GM18861 (cell line): ENCODE results near the gene DNAJC28.
"Not testable (repeated sequence)": the region's sequence is repeated elsewhere in the genome, so short reads cannot be mapped to it uniquely, and the experiment has no call there.

ENCODE experiments used
- ATAC-seq: cut with Tn5 transposase; IDR thresholded peaks from one replicate; pipeline ENCODE4 v1.9.1; 2021; ENCODE audit not compliant: unreplicated experiment

Gene DNAJC28, protein sequence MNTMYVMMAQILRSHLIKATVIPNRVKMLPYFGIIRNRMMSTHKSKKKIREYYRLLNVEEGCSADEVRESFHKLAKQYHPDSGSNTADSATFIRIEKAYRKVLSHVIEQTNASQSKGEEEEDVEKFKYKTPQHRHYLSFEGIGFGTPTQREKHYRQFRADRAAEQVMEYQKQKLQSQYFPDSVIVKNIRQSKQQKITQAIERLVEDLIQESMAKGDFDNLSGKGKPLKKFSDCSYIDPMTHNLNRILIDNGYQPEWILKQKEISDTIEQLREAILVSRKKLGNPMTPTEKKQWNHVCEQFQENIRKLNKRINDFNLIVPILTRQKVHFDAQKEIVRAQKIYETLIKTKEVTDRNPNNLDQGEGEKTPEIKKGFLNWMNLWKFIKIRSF

DNA sequence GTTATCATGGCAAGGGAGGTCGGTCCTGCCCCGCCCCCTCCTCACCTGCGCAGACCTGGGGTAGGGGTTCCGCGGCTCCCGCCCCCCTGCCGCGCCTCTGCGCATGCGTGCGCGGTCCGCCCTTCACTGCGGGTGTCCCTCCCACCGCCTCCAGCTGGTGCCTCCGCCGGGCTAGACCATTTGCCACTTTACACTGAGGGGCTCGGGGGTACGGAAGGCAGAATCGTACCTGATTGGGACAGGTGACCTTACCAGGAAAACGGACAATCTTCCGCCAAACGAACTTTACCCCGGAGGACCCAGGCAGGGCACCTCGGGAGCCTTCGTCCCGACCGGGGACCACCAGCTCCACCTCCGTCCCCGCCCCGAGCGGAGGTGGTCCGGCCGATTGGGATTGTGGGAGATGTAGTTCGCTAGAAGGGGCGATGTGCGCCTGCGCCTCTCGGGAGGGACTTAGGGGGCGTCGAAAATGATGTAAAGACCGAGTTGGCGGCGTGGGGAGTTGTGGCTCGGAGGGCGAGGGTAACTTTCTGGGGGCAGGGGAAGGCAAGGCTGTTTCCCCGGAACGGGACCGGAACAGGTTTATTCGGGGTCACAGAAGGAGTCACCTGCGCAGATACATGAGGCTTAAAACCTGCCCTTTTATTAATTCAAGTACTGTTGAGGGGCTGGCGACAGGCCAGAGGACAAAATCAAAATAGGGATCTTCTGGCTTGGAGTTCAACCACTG, at the start of gene DNAJC28:
TSS of gene DNAJC28 (minus strand) at position 344 of the 730 bp plus-strand sequence. CDS start 2,323 bp downstream, outside the sequence.
- ATAC-seq, result peak; percentile 95

DNA sequence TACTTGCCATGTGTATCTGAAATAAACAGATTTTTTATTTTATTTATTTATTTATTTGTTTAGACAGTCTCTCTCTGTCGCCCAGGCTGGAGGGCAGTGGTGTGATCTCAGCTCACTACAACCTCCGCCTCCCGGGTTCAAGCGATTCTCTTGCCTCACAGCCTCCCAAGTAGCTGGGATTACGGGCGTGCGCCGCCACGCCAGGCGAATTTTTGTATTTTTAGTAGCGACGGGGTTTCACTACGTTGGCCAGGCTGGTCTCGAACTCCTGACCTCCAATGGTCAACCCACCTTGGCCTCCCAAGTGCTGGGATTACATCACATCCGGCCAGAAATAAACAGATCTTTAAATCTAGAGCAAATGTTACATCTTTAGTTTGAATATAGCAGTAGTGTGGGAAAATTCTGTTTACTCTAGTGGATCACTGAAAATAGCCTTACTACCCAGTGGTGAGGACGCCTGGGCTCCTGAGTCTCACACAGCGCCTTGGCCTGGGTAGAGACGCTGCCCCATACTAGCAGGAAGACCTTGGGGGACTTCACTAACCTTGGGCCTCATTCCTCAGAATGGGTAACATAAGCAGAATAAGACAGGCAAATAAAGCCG, 49.7 kb upstream of the DNAJC28 start:
- ATAC-seq, result no peak

DNA sequence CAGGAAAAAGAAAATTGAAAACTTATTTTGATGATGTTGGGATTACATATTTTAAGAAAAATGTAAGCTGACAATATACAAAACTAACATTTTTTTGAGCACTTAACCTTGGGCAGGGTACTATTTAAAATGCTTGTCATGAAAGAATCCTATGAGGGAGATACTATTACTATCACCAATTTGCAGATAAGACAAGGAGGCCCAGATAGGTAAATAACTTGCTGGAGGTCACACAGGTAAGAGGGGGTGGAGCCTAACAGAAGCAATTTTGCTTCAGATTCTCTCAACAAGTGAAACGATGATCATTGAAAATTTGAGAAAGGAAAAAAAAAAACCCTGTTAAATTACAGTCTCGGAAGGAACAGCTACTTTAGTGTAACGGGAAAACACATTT, 49.2 kb upstream of the DNAJC28 start:
- no peak for ATAC-seq

DNA sequence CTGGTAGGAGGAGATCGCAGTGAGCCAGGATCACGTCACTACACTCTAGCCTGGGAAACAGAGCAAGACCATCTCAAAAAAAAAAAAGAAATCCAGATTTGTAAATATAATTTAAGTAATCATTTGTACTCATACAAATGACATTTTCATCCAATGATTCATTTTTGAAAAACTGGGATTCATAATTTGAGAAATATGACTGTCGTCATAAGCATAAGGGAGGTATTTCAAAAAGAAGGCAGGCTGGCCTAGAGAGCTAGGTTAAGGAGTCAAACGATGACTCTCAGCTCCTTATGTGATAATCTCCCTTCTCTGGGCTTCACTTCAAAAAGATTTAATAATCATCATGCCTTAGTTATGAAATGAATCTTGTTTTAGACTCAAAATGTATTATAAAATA, 48.1 kb upstream of the DNAJC28 start:
- no peak for ATAC-seq

DNA sequence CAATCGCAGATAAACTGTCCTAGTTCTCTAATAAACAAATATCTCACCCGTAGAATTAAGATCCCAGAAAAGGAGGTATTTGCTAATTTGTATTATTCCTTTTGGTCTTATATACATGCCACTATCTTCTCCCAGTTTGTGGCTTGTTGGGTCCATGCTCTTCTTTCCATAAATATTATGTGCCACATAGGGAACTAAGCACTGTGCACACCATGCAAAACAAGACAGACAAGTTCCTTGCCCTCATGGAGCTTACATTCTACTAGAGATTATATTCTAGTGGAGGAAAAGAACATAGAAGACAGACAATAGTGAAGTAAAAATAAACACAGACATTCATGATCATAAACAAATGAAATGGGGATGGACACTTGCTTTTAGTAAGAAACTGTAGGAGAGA, 45.7 kb upstream of the DNAJC28 start:
- ATAC-seq, result no peak

DNA sequence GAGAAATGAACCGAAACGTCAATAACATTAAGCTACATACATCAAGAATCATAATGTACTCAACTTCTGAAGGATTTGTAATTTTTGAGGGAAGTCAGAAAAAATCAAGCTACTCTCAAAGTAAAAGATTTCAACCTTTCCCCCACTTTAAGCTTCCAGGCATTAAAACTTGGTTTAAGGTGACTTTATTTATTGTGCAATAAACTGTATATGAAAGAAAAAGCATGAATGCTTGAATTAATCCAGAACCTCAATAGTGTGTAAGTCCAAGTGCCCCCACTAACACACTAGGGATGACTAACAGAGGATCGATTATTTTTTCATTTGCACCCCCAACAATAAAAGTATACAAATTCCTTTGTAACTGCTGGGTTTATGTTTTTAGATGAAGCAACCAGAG, 39.5 kb upstream of the DNAJC28 start:
- ATAC-seq, result no peak

DNA sequence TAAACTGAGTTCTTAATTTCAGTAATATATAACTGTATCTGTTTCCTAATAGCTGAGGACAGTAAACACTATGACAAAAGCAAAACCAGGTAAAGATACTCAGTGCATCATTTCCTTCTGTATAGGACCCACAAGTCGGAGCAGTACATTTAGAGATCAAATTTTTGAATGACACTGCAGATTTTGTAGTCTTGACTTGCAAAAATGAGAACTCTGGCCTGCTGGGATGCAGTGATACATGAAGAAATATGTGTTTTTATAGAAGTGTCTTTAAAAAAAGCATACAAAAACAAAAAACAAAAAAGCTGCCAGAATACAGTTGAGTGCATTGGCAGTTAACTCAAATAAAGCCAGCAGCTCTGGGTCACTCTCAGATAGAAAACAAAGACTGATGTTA, 31.4 kb upstream of the DNAJC28 start:
- no peak for ATAC-seq

DNA sequence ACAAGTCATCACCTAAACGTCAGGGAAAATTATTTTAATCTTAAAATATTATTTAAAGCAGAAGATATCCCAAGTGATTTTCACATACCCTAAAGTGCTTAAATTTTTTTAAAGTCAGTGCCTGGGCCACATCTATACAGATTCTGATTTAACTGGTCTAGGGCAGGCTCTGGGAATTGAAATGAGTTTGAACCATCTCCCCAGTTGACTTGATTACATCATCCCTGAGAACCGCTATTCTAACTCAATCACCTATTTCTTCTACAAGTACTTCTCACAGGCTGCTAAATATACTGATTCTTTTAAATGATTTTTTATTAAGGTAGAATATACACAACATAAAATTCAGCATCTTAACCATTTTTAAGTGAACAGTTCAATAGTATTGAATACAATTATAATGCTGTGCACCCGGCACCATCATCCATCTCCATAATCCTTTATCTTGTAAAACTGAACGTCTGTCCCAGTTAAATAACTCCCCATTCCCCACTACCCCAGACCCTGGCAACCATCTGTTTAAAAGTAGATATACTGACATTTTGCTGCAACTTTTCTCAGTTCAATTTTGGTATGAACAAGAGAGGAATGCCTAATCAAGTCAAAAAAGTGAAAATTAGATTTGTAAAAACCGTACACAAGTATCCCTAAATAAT, 30.9 kb upstream of the DNAJC28 start:
- no peak for ATAC-seq

DNA sequence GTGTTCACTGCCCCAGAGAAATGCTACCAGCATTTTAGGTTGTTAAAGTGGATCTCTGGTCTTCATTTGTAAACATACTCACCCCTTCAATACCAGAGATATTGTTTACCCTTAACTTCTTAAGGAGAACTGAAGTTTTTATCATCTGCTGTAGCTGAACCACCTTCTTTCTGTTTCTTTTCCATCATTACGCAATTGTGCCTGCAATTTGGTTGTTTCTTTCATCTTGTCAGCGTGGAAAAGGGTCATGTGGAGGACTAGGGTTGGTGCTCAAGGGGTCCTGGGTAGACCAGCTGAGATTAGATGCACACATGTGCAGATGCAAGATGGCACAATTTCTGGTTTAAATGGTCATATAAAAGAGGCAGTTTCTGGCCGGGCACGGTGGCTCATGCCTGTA, 27.4 kb upstream of the DNAJC28 start:
- no peak for ATAC-seq

DNA sequence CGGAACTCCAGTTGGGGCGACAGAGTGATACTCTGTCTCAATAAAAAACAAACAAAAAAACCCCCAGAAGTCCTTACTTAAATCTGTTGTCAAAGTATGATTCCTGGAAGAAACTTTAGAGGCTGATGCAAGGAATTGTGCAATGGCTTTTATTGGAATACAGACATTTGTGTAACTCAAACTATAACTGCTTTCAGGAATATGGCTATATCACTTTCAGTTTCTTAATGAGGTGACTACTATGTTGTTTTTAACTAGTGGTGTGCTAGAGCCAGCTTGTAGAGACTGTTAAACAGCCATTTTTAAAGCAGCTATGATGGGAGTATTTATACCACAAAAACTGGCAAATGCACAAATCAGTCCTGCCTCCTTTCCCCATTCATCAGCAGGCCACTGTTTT, 22.7 kb upstream of the DNAJC28 start:
- ATAC-seq, result no peak

DNA sequence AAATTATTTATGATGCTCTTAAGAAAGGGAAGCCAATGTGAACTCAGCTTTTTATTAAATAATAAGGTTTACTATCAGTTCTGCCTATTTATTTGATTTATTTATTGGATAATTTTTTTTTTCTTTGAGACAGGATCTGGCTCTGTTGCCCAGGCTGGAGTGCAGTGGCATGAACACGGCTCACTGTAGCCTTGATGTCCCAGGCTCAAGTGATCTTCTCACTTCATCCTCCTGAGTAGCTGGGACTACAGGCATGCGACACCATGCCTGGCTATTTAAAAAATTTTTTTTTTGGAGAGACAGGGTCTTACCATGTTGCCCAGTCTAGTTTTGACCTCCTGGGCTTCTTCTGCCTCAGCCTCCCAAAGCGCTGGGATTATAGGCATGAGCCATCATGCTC, 21.0 kb upstream of the DNAJC28 start:
- no peak for ATAC-seq

DNA sequence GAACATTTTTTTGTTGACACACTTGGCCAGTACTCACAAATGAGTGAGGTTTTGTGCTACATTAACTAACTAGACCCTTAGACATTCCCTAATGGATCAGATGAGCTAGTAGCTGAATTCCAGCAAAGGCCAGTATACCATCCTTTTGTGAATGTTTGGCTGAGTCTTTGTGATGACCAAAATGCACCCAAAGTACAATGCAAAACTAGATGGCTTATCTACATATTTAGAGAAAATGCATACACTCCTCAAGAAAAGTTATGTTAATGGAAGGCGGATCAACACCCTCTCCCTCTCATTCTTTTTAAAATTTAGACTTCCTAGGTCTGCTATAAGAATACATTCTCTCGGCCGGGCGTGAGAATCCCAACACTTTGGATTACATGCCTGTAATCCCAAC, 20.1 kb upstream of the DNAJC28 start:
- ATAC-seq, result no peak

DNA sequence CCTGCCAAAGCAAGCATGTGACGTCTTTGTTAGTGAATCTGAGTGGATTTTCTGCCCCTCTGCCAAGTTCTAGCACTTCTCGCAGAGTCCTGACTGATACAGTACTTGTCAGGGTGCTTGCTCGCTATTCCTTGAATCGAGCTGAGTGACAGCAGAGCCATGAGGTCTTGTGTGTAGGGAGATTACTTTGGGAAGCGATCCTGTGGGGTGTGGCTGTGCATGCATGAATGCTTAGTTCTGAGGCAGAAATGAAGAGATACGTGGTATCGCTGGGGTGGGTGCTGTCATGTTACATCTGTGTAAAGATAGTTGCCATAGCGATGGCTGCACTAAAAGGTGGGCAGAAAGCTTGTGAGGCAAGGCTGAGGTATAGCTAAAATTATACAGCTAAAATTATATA, 19.3 kb upstream of the DNAJC28 start:
- ATAC-seq, result no peak

DNA sequence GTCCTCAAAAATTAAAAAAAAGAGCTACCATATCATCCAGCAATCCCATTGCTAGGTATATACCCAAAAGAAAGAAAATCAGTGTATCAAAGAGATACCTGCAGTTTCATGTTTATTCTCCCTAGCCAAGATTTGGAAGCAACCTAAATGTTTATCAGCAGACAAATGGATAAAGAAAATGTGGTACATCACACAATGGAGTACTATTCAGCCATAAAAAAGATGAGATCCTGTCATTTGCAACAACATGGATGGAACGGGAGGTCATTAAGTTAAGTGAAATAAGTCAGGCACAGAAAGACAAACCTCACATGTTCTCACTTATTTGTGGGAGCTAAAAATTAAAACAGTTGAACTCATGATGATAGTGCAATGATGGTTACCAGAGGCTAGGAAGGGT, 15.5 kb upstream of the DNAJC28 start:
- not testable (repeated sequence) for ATAC-seq

DNA sequence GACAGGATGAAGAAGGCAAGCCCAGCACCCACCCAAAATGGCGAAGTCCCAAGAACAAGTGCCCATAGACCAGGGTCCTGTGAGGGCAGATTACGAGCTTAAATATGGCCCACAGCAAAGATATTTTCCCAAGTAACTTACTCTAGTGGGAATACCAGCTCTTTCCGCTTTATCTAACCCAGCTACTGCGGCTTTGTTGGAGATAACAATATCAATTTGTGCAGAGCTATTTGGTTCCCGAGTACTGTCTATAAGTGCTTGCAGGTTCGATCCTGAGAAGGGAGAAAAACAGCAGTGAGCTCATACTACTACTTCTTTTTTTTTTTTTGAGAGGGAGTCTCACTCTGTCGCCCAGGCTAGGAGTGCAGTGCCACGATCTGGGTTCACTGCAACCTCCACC, 14.3 kb upstream of the DNAJC28 start:
- no peak for ATAC-seq

DNA sequence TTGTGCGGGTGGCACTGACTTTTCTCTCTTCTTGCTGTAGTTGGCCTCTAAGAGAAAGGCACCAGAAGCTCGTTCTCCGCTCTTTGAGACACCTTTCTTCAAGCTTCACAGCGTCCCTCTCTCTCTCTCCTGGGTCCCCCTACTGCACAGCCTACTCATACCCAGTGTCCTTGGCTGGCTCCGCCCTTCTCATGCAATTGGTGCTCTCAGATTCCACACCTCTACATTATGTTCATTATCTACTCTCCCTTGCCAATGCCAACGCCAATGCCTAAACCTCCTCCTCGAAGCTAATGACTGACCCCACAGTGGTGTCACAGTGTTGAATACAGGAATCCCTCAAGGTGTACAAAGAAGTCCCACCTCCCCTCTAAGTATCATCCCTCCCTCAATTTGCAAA, 4.8 kb upstream of the DNAJC28 start:
- ATAC-seq, result no peak

DNA sequence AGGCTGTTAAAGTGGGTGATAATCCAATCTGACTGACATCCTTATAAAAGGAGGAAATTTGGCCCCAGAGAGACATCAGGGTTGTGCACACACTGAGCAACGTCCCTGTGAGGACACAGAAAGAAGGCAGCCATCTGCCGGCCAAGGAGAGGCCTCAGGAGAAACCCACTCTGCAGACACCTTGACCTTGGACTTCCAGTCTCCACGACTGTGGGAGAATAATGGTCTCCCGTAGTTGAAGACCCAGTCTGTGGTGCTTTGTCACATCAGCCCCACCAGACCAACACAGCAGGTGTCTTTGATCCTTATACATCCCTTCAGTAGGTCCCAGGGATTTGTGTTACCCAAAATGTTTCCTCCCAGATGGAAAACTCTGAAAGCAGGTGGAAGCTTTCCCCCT, 4.2 kb upstream of the DNAJC28 start:
- no peak for ATAC-seq

DNA sequence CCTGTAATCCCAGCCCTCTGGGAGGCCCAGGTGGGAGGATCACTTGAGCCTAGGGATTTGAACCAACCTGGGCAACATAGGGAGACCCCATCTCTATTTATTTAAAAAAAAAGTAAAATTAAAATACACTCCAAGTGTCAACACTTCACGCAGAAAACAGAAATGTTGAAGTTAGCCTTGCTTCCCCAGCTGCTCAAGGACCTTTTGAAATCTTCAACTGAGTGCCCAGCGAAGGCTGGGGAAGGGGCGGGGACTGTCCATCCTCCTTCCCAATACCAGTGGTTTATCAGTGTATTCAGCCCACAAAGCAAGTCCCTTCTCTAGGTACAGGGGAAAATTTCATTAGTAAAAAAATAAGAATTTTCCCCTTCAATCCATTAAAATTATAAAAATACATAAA, 2.2 kb upstream of the DNAJC28 start:
- no peak for ATAC-seq

DNA sequence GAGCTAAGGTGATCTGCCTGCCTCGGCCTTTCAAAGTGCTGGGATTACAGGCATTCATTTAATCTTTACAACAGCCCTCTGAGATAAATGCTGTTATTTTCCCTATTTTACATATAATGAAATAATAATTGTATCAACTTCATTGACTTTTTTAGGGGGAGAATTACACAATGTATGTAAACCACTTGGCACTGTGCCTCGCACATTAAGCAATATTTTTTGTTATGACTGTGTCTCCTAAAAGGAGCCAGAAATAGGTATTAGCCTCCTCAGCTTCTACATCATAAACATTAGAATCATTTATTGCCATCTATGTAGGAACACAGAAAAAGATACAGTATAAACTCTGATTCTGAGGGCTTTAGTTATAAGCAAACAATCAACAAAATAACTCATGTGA, 1.1 kb upstream of the DNAJC28 start:
- ATAC-seq, result no peak

DNA sequence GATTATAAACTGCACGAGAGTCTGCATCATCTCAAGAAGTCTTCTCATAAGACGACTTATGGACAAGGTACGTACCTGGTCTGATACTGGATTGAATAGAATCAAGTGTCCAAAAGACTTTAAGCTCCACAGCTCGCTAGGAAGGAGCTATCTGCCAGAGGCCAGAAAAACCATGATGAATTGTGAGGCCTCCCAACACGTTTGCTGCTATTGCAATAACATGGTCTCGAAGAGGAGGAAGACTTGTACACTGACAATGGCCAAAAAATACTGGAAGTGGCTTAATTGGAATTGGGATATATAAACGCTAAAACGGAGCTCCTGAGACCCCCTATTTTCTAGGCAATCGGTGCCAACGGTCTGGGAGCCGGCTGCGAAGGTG, 534 bp downstream of the DNAJC28 start:
- ATAC-seq, result no peak

DNA sequence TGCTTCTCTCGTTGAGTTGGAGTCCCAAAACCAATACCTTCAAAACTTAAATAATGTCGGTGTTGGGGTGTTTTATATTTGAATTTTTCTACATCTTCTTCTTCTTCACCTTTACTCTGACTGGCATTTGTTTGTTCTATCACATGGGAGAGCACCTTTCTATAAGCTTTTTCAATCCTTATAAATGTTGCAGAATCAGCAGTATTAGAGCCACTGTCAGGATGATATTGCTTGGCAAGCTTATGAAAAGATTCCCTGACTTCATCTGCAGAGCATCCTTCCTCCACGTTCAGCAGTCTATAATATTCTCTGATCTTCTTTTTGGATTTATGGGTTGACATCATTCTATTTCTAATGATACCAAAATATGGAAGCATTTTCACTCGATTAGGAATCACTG, 2.6 kb downstream of the DNAJC28 start:
- ATAC-seq, result no peak

DNA sequence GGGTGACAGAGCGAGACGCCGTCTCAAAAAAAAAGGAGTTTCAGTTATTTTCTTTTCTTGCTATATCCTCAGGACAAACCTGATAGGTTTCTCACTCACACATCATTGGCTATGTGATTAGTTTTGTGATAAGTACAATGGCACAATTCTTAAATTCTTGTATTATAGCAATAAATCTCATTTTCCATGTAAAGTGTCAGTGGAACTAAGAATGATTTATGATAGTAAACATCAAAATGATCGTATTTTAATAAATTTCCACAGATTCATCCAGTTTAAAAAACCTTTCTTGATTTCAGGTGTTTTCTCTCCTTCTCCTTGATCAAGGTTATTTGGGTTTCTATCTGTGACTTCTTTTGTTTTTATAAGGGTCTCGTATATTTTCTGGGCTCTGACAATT, 3.5 kb downstream of the DNAJC28 start:
- ATAC-seq, result no peak
